ENCODE data around the gene CIAPIN1. TPM values are rescaled to one million over a fixed set of nuclear protein-coding genes. Genes with fewer than 3 reads are reported as not detected.
"Not testable (repeated sequence)": the region's sequence is repeated elsewhere in the genome, so short reads cannot be mapped to it uniquely, and the experiment has no call there.

The CIAPIN1 gene
- total RNA-seq, 2 donors from 2014 or later: 18.1 to 25.0 TPM

DNA sequence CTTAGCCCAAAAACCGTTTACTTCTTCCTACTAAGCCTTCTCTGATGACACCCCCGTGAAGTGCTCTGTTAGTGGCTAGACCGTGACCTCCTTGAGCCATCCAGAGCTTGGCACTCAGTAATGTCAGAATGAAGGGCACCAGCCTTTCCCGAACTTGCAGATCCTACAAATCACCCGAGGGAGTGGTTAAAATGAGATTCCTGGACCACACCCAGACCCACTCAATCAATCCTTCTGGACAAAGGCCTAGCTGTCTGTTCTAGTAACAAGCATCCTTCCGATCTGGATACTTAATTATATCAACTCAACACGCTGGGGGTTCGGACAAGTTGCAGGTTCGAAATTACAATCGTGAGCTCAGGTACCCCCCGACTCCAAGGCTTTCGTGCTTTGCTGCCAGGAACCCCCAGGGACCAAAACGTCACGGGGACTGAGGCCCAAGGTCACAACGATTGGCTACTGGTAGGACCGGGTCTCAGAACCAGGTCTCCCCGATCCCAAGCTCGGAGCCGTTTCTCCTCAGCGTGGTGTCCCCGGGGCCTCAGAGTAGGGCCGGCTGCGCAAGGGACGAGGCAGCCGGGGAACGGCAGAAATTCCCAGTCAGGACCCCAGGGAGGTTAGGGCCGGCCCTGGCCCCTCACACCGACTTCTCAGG is 527 bp downstream of the CIAPIN1 start:
- TF ChIP-seq, protein P1, sequence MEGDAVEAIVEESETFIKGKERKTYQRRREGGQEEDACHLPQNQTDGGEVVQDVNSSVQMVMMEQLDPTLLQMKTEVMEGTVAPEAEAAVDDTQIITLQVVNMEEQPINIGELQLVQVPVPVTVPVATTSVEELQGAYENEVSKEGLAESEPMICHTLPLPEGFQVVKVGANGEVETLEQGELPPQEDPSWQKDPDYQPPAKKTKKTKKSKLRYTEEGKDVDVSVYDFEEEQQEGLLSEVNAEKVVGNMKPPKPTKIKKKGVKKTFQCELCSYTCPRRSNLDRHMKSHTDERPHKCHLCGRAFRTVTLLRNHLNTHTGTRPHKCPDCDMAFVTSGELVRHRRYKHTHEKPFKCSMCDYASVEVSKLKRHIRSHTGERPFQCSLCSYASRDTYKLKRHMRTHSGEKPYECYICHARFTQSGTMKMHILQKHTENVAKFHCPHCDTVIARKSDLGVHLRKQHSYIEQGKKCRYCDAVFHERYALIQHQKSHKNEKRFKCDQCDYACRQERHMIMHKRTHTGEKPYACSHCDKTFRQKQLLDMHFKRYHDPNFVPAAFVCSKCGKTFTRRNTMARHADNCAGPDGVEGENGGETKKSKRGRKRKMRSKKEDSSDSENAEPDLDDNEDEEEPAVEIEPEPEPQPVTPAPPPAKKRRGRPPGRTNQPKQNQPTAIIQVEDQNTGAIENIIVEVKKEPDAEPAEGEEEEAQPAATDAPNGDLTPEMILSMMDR (IDR thresholded peaks at IDR 0.05): no peak
- Histone ChIP-seq H3K36me3 (peaks cover 3% of the 10 kb centered on the region), H3K27ac (peak overlapping the region; percentile 79 to 88), H3K4me3 (peak overlapping the region; percentile 90), H3K4me1 (ENCODE audit: control insufficient read depth in 1 of 2, low read depth in 2 of 2) (peaks cover 5 to 18% of the 10 kb centered on the region in 2 donors), H3K27me3 (replicated peaks; ENCODE audit: insufficient read depth) (no peaks in the 10 kb centered on the region), H3K9me3 (no peaks in the 10 kb centered on the region)
- DNase-seq (ENCODE audit: low spot score) (no peak), ATAC-seq (ENCODE audit: insufficient number of reproducible peaks, low FRiP score, low read depth) (peak; percentile 18)

DNA sequence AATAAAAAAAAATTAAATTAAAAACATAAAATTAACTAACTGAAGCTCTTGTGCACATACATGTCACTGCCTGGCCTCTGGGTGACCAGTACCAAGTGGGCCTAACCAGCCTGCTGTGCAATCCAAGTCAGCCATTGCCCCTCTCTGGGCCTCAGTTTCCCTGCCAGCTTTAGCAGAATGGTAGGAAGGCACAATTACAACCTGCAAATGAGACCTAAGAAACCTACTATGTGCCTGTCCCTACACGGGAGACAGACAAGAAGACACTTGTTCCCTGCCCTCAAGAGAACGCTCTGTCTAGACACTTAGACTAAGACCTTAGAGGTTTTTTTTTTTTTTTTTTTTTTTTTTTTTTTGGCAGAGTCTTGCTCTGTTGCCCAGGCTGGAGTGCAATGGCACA is 1.7 kb downstream of the CIAPIN1 start:
- Histone ChIP-seq H3K4me3 (no peak overlapping the region), H3K36me3 (no peaks in the 10 kb centered on the region), H3K9me3 (no peaks in the 10 kb centered on the region), H3K27me3 (replicated peaks; ENCODE audit: insufficient read depth) (no peaks in the 10 kb centered on the region), H3K27ac (no peak overlapping the region), H3K4me1 (ENCODE audit: control insufficient read depth in 1 of 2, low read depth in 2 of 2) (peaks cover 5 to 18% of the 10 kb centered on the region in 2 donors)
- TF ChIP-seq, protein P1 (IDR thresholded peaks at IDR 0.05): no peak
- DNase-seq (ENCODE audit: low spot score): no peak
- no peak for ATAC-seq (ENCODE audit: insufficient number of reproducible peaks, low FRiP score, low read depth)

DNA sequence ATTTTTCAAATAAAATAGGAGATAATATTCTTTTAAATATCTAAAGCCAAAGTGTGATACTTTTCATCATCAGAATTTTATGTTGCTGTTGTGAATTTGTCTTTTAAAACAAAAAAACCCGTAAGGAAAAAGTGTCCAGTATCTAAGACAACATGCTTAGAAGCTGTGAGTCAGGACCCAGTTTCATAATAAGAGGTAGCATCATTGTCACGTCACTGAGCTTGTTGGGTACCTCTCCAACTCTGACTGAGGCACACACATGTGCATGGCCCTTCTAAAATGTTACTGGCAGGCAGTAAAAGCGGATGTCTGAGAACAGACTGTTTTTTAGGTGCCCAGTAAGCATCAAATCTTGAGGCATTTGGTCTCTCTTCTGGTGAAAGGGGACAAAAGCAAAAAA is 2.5 kb downstream of the CIAPIN1 start:
- TF ChIP-seq, protein P1 (IDR thresholded peaks at IDR 0.05): no peak
- H3K27me3 ChIP-seq (replicated peaks; ENCODE audit: insufficient read depth): no peaks in the 10 kb centered on the region
- H3K9me3 ChIP-seq: no peaks in the 10 kb centered on the region
- DNase-seq (ENCODE audit: low spot score): no peak
- H3K4me1 ChIP-seq (ENCODE audit: control insufficient read depth in 1 of 2, low read depth in 2 of 2): peaks cover 5 to 18% of the 10 kb centered on the region in 2 donors
- ATAC-seq (ENCODE audit: insufficient number of reproducible peaks, low FRiP score, low read depth): no peak
- no peak overlapping the region for H3K27ac ChIP-seq
- peaks cover 4% of the 10 kb centered on the region for H3K36me3 ChIP-seq
- no peak overlapping the region for H3K4me3 ChIP-seq

DNA sequence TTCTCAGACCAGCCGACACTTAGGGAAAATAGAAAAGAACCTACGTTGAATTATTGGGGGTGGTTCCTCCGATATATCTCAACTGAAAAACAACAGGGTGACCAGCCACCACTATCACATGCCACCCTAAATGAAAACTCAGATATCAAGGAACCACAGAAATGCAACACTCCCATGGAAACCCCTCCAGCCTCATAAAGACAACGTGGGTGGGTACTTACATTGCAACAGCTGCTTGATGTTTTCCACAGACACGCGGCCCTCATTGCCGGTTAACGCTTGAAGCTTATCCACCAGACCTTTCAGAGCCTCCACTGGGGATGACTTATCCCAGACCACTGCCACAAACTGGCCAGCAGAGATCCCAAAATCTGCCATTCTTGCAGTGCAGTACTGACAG is 6.6 kb downstream of the CIAPIN1 start:
- not testable (repeated sequence) for H3K4me3 ChIP-seq; DNase-seq (ENCODE audit: low spot score); ATAC-seq (ENCODE audit: insufficient number of reproducible peaks, low FRiP score, low read depth); H3K27ac ChIP-seq; H3K4me1 ChIP-seq (ENCODE audit: control insufficient read depth in 1 of 2, low read depth in 2 of 2); H3K27me3 ChIP-seq (replicated peaks; ENCODE audit: insufficient read depth); H3K9me3 ChIP-seq
- peaks cover 19% of the 10 kb centered on the region for H3K36me3 ChIP-seq

DNA sequence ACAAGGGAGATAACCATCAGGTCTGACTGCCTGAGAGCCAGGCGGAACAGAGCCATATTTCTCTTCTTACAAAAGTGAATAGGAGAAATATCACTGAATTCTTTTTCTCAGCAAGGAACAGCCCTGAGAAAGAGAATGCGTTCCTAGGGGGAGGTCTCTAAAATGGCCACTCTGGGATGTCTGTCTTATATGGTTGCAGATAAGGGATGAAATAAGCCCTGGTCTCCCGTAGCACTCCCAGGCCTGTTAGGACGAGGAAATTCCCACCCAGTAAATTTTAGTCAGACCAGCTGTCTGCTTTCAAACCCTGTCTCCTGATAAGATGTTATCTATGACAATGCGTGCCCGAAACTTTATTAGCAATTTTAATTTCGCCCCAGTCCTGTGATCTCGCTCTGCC is 7.2 kb downstream of the CIAPIN1 start:
- not testable (repeated sequence) for H3K4me3 ChIP-seq; DNase-seq (ENCODE audit: low spot score); H3K4me1 ChIP-seq (ENCODE audit: control insufficient read depth in 1 of 2, low read depth in 2 of 2); H3K27me3 ChIP-seq (replicated peaks; ENCODE audit: insufficient read depth); H3K9me3 ChIP-seq; ATAC-seq (ENCODE audit: insufficient number of reproducible peaks, low FRiP score, low read depth); H3K27ac ChIP-seq
- H3K36me3 ChIP-seq: peaks cover 19% of the 10 kb centered on the region

DNA sequence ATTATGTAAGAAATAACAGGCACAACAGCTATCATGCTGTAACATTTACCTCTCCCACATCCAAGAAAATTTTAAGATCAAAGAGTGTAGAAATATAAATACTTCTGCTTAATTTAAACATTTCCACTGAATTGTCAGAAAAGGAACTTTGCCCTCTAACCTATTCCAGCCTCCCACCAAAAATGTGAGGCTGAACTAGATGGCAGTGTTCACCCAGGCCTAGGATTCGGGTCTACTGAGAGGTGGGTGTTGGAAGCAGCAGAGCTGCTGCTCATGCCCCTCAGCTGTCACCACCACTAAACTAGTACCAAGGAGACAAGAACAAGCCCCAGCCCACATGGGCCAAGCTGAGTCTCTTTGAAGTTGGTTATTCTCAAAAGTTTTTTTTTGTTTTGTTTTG is 11.3 kb downstream of the CIAPIN1 start:
- Histone ChIP-seq H3K9me3 (no peaks in the 10 kb centered on the region), H3K27me3 (replicated peaks; ENCODE audit: insufficient read depth) (no peaks in the 10 kb centered on the region), H3K4me3 (no peak overlapping the region), H3K4me1 (ENCODE audit: control insufficient read depth in 1 of 2, low read depth in 2 of 2) (no peaks in the 10 kb centered on the region), H3K36me3 (peaks cover 58% of the 10 kb centered on the region), H3K27ac (no peak overlapping the region)
- TF ChIP-seq, protein P1 (IDR thresholded peaks at IDR 0.05): no peak
- DNase-seq (ENCODE audit: low spot score) (no peak), ATAC-seq (ENCODE audit: insufficient number of reproducible peaks, low FRiP score, low read depth) (no peak)
